ENCODE measurements around the gene HIRIP3. TPM values are rescaled to one million over a fixed set of nuclear protein-coding genes. Genes with fewer than 3 reads are reported as not detected.

Gene HIRIP3
- total RNA-seq, 1 donor from 2014 or later = 43.0 TPM

GRCh38 chr16:29984137-29984763 is 11.2 kb downstream of the HIRIP3 start:
- intact Hi-C loops (cut with micrococcal nuclease) = no loop called here

- intact Hi-C loops (cut with micrococcal nuclease) = no loop called here
Observed at GRCh38 chr16:29983420-29984136, 11.8 kb downstream of the HIRIP3 start.

- intact Hi-C loops (cut with micrococcal nuclease) = no loop called here
Observed at GRCh38 chr16:29982560-29983419, 12.6 kb downstream of the HIRIP3 start.

- intact Hi-C loops (cut with micrococcal nuclease) = no loop called here
Observed at GRCh38 chr16:29978564-29979270, 16.7 kb downstream of the HIRIP3 start.

- intact Hi-C loops (cut with micrococcal nuclease) = no loop called here
Observed at GRCh38 chr16:29978081-29978480, 17.3 kb downstream of the HIRIP3 start.

- intact Hi-C loops (cut with micrococcal nuclease) = no loop called here
Observed at GRCh38 chr16:29977063-29977825, 18.2 kb downstream of the HIRIP3 start.

GRCh38 chr16:29975811-29976511 is 19.5 kb downstream of the HIRIP3 start:
- intact Hi-C loops (cut with micrococcal nuclease) = no loop called here

- intact Hi-C loops (cut with micrococcal nuclease) = no loop called here
Observed at GRCh38 chr16:29975134-29975538, 20.3 kb downstream of the HIRIP3 start.

GRCh38 chr16:29974291-29975133 is 20.9 kb downstream of the HIRIP3 start:
- intact Hi-C loops (cut with micrococcal nuclease) = no loop called here

- intact Hi-C loops (cut with micrococcal nuclease) = loop anchor here (1.0 kb wide), 3 partner anchors 11 to 47 kb away; partner anchors contain the start of genes INO80E, KCTD13 and TMEM219
Observed at GRCh38 chr16:29973384-29974246, 21.8 kb downstream of the HIRIP3 start, which contains the start of gene TAOK2. TAOK2 (plus strand) TSS chr16:29973868; CDS start chr16:29977773, 3,905 bp downstream.

- intact Hi-C loops (cut with micrococcal nuclease) = loop anchor here (1.0 kb wide), 3 partner anchors 11 to 47 kb away; partner anchors contain the start of genes INO80E, KCTD13 and TMEM219
Observed at GRCh38 chr16:29972992-29973383, 22.4 kb downstream of the HIRIP3 start.

GRCh38 chr16:29972500-29972899 is 22.9 kb downstream of the HIRIP3 start:
- intact Hi-C loops (cut with micrococcal nuclease) = no loop called here

- intact Hi-C loops (cut with micrococcal nuclease) = no loop called here
Observed at GRCh38 chr16:29971304-29971703, 24.1 kb downstream of the HIRIP3 start.

- intact Hi-C loops (cut with micrococcal nuclease) = no loop called here
Observed at GRCh38 chr16:29968205-29968604, 27.2 kb downstream of the HIRIP3 start.

- intact Hi-C loops (cut with micrococcal nuclease) = loop anchor here (5.0 kb wide), 2 partner anchors 36 to 146 kb away; partner anchors contain the start of genes KCTD13 and PAGR1
Observed at GRCh38 chr16:29963021-29963743, 32.2 kb downstream of the HIRIP3 start.

- intact Hi-C loops (cut with micrococcal nuclease) = loop anchor here (1.0 to 5.0 kb wide), 3 partner anchors 11 to 145 kb away; partner anchors contain the start of genes KCTD13, PAGR1 and TAOK2
Observed at GRCh38 chr16:29962344-29962994, 32.9 kb downstream of the HIRIP3 start.

Data from T-helper 2 cell treated with Interferon-gamma antibody and Interleukin-4, amounts not matched to agents 100 ng/mL and 5 ng/mL, for 36 hours (primary cell).